Hair follicular keratinocyte (primary cell): Measurements from ENCODE around the gene SHROOM4. TPM values are rescaled to one million over a fixed set of nuclear protein-coding genes. Genes with fewer than 3 reads are reported as not detected.

Experiments used
- total RNA-seq: library from RNA; depleted of rRNA; stranded (reverse); fragments of >200 nt; gene quantifications from 2 replicates; pipeline ENCODE4 v1.2.3, GENCODE V29; 2015

Gene SHROOM4, protein sequence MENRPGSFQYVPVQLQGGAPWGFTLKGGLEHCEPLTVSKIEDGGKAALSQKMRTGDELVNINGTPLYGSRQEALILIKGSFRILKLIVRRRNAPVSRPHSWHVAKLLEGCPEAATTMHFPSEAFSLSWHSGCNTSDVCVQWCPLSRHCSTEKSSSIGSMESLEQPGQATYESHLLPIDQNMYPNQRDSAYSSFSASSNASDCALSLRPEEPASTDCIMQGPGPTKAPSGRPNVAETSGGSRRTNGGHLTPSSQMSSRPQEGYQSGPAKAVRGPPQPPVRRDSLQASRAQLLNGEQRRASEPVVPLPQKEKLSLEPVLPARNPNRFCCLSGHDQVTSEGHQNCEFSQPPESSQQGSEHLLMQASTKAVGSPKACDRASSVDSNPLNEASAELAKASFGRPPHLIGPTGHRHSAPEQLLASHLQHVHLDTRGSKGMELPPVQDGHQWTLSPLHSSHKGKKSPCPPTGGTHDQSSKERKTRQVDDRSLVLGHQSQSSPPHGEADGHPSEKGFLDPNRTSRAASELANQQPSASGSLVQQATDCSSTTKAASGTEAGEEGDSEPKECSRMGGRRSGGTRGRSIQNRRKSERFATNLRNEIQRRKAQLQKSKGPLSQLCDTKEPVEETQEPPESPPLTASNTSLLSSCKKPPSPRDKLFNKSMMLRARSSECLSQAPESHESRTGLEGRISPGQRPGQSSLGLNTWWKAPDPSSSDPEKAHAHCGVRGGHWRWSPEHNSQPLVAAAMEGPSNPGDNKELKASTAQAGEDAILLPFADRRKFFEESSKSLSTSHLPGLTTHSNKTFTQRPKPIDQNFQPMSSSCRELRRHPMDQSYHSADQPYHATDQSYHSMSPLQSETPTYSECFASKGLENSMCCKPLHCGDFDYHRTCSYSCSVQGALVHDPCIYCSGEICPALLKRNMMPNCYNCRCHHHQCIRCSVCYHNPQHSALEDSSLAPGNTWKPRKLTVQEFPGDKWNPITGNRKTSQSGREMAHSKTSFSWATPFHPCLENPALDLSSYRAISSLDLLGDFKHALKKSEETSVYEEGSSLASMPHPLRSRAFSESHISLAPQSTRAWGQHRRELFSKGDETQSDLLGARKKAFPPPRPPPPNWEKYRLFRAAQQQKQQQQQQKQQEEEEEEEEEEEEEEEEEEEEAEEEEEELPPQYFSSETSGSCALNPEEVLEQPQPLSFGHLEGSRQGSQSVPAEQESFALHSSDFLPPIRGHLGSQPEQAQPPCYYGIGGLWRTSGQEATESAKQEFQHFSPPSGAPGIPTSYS (N-terminal part only)
- 0.84 and 2.3 TPM in 2 replicates for total RNA-seq

DNA sequence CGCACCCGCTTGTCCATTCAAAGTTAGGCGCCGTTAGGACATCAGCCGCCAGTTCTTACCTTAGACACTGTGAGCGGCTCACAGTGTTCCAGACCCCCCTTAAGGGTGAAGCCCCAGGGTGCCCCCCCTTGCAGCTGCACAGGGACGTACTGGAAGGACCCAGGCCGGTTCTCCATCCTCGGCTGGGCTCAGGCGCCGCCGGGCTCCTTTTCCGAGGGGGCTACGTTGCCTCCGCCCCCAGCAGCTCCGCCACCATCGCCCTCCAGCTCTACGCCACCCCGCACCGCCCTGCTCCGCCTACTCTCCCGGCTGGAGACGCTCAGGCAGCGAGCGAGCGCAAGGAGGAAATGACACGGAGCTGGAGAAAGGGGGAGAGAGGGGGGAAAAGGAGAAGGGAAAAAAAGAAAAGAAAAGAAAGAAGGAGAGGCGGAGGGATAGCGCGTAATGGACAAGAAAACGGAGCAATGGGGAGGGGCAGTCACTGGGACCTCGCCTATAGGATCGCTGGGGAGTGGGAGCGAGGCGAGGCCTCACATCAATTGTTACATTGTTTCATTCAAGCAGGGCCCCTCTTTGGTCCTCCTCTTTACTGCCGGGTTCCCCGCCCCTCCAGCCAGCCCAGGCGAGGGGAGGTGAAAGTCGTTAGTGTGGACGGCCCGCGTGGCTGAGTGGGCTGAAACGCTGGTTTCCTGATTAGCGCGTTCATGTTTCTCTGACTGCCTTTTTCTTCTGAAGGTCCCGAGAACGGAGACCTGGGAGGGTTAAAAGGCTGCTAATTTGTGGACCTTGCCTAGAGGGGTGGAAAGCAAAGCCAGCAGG lies at the start of gene SHROOM4:
Gene SHROOM4, minus strand, starts transcription at position 352 of the 819 bp plus-strand sequence. Its CDS starts 176 bp downstream, at position 176.

Other genes starting within 250 kb of the SHROOM4 start
- not detected in 2 replicates for gene BMP15, start 96.5 kb upstream of the SHROOM4 start, total RNA-seq